Measurements from ENCODE around the gene KLHL2. TPM values are rescaled to one million over a fixed set of nuclear protein-coding genes. Genes with fewer than 3 reads are reported as not detected.
A peak's percentile ranks its signal among the peaks of the same experiment; 100 is the strongest.
"Not testable (repeated sequence)": the region's sequence is repeated elsewhere in the genome, so short reads cannot be mapped to it uniquely, and the experiment has no call there.

Gene KLHL2
- total and polyA plus RNA-seq, 4 experiments from 2014 or later, result 2.1 to 19.3 (median 13.3) TPM

DNA sequence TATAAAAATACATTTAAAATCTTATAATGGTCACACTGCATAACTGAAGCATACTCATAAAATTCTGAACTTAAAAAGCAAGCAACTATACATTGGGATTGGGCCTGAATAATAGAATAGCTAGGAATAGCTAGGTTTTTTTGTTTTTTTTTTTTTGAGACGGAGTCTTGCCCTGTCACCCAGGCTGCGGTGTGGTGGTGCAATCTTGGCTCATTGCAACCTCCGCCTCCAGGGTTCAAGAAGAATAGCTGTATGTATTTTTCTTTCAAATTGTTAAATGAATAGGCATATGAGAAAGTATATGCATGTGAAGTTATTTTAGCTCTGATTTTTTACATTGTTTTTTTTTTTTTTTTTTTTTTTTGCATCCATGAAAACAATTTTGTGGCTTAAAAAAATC, 56.1 kb downstream of the KLHL2 start:
- peak overlapping the region in 1 of 7 donors; percentile 30 for H3K27ac Mint-ChIP-seq
- POLR2A ChIA-PET (ENCODE audit: partially characterized antibody), result not testable (repeated sequence)

DNA sequence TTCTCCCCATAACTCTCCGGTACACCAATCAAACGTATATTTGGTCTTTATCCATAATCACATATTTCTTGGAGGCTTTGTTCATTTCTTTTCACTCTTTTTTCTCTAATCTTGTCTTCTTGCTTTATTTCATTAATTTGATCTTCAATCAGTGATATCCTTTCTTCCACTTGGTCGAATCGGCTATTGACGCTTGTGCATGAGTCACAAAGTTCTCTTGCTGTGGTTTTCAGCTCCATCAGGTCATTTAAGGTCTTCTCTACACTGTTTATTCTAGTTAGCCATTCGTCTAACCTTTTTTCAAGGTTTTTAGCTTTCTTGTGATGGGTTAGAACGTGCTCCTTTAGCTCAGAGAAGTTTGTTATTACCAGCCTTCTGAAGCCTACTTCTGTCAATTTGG, 62.6 kb downstream of the KLHL2 start:
- H3K27ac Mint-ChIP-seq; POLR2A ChIA-PET (ENCODE audit: partially characterized antibody); H3K36me3 ChIP-seq (ENCODE audit: insufficient read depth, low read length); H3K4me1 ChIP-seq (ENCODE audit: insufficient read depth, low read length); H3K27me3 Mint-ChIP-seq; H3K27ac ChIP-seq (ENCODE audit: low read depth, low read length); H3K27me3 ChIP-seq (ENCODE audit: insufficient read depth, low read length); H3K4me3 Mint-ChIP-seq; CTCF ChIA-PET (ENCODE audit: partially characterized antibody); intact Hi-C loops (cut with micrococcal nuclease); H3K9me3 Mint-ChIP-seq; DNase-seq; H3K4me3 ChIP-seq (ENCODE audit: low read length in 2 of 2); H3K9me3 ChIP-seq (ENCODE audit: control insufficient read depth in 1 of 2, low read length in 2 of 2): not testable (repeated sequence)
- Mint-ChIP-seq H3K4me1 (peaks cover 0 to 15% (median 4%) of the 10 kb centered on the region in 4 donors), H3K36me3 (peaks cover 40 to 57% of the 10 kb centered on the region in 2 donors)

More for the DNA sequence above, 56.1 kb downstream of the KLHL2 start:
- CTCF ChIA-PET (ENCODE audit: partially characterized antibody), result interaction anchor here (0.9 kb wide), 1 partner anchor 150 kb away, joined by 3 read pairs; no protein-coding TSS in a partner anchor
- H3K4me3 Mint-ChIP-seq; H3K9me3 Mint-ChIP-seq; intact Hi-C loops (cut with micrococcal nuclease); H3K27me3 ChIP-seq (ENCODE audit: insufficient read depth, low read length); H3K27ac ChIP-seq (ENCODE audit: low read depth, low read length); H3K27me3 Mint-ChIP-seq; H3K9me3 ChIP-seq (ENCODE audit: control insufficient read depth in 1 of 2, low read length in 2 of 2); DNase-seq; H3K4me3 ChIP-seq (ENCODE audit: low read length in 2 of 2); H3K36me3 ChIP-seq (ENCODE audit: insufficient read depth, low read length): not testable (repeated sequence)
- H3K36me3 Mint-ChIP-seq, result peaks cover 25 to 32% of the 10 kb centered on the region in 2 donors
- peaks cover 11 to 26% (median 13%) of the 10 kb centered on the region in 4 donors for H3K4me1 Mint-ChIP-seq
- peaks cover 17% of the 10 kb centered on the region for H3K4me1 ChIP-seq (ENCODE audit: insufficient read depth, low read length)

DNA sequence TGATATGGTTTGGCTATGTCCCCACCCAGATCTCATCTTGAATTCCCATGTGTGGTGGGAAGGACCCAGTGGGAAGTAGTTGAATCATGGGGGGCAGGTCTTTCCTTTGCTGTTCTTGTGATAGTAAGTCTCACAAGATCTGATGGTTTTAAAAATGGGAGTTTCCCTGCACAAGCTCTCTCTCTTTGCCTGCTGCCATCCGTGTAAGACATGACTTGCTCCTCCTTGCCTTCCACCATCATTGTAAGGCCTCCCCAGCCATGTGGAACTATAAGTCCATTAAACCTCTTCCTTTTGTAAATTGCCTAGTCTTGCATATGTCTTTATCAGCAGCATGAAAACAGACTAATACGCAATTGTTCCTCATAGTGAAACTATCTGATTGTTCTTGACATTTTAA, 66.1 kb downstream of the KLHL2 start:
- POLR2A ChIA-PET (ENCODE audit: partially characterized antibody); H3K9me3 Mint-ChIP-seq; H3K4me3 ChIP-seq (ENCODE audit: low read length in 2 of 2); H3K9me3 ChIP-seq (ENCODE audit: control insufficient read depth in 1 of 2, low read length in 2 of 2); DNase-seq; CTCF ChIA-PET (ENCODE audit: partially characterized antibody); H3K27me3 ChIP-seq (ENCODE audit: insufficient read depth, low read length); H3K27ac Mint-ChIP-seq; H3K27me3 Mint-ChIP-seq; H3K27ac ChIP-seq (ENCODE audit: low read depth, low read length); H3K4me1 ChIP-seq (ENCODE audit: insufficient read depth, low read length); intact Hi-C loops (cut with micrococcal nuclease); H3K36me3 ChIP-seq (ENCODE audit: insufficient read depth, low read length): not testable (repeated sequence)
- Mint-ChIP-seq H3K4me1 (peaks cover 0 to 11% (median 3%) of the 10 kb centered on the region in 4 donors), H3K4me3 (peak overlapping the region in 1 of 8 donors; percentile 1), H3K36me3 (peaks cover 35 to 47% of the 10 kb centered on the region in 2 donors)

DNA sequence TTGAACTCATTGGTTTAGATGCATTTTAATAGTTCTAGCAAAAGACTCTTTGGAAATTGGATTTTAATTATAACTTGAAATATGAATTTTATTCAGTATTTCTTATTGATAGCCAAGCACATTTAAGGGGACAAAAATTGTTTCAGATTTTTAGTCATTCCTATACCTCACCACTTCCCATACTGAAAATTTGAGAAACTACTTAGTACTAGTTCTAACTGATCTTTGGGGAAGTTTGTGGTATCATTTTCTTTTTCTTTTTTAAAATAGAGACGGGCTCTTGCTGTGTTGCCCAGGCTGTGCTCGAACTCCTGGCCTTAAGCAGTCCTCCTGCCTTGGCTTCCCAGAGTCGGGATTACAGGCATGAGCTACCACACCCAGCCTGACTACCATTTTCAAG, 68.0 kb downstream of the KLHL2 start:
- H3K27me3 Mint-ChIP-seq; H3K27me3 ChIP-seq (ENCODE audit: insufficient read depth, low read length); intact Hi-C loops (cut with micrococcal nuclease); H3K36me3 ChIP-seq (ENCODE audit: insufficient read depth, low read length); H3K4me3 ChIP-seq (ENCODE audit: low read length in 2 of 2); DNase-seq; H3K4me1 Mint-ChIP-seq; H3K4me3 Mint-ChIP-seq; H3K27ac ChIP-seq (ENCODE audit: low read depth, low read length); H3K4me1 ChIP-seq (ENCODE audit: insufficient read depth, low read length); H3K27ac Mint-ChIP-seq; POLR2A ChIA-PET (ENCODE audit: partially characterized antibody); H3K9me3 Mint-ChIP-seq; H3K9me3 ChIP-seq (ENCODE audit: control insufficient read depth in 1 of 2, low read length in 2 of 2); CTCF ChIA-PET (ENCODE audit: partially characterized antibody): not testable (repeated sequence)
- H3K36me3 Mint-ChIP-seq, result peaks cover 37 to 45% of the 10 kb centered on the region in 2 donors

DNA sequence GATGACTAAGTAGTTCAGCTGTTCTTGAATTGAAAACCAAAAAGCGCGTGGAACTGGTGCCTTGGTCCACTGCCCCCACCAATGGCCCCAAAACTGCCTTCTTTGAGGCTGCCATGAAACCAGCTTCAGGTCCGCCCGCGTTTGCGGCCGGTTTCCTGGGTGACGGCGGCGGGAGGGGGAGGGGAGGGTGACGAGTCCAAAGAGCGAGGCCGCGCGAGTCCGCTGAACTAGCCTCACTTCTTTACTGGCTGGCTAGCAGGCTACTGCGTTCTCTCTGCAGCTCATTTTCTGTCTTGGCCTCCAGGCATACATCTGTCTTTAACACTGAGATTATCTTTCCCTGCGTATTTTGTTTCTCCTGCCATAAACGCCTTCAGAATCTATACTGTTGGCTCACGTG, 72.2 kb downstream of the KLHL2 start:
- H3K9me3 ChIP-seq (ENCODE audit: control insufficient read depth in 1 of 2, low read length in 2 of 2); H3K4me3 Mint-ChIP-seq; POLR2A ChIA-PET (ENCODE audit: partially characterized antibody); H3K4me1 Mint-ChIP-seq; intact Hi-C loops (cut with micrococcal nuclease); H3K27ac Mint-ChIP-seq; H3K36me3 ChIP-seq (ENCODE audit: insufficient read depth, low read length); H3K27me3 ChIP-seq (ENCODE audit: insufficient read depth, low read length); H3K27me3 Mint-ChIP-seq; H3K9me3 Mint-ChIP-seq; H3K4me3 ChIP-seq (ENCODE audit: low read length in 2 of 2); CTCF ChIA-PET (ENCODE audit: partially characterized antibody); DNase-seq; H3K4me1 ChIP-seq (ENCODE audit: insufficient read depth, low read length); H3K27ac ChIP-seq (ENCODE audit: low read depth, low read length): not testable (repeated sequence)
- peaks cover 28 to 42% of the 10 kb centered on the region in 2 donors for H3K36me3 Mint-ChIP-seq

DNA sequence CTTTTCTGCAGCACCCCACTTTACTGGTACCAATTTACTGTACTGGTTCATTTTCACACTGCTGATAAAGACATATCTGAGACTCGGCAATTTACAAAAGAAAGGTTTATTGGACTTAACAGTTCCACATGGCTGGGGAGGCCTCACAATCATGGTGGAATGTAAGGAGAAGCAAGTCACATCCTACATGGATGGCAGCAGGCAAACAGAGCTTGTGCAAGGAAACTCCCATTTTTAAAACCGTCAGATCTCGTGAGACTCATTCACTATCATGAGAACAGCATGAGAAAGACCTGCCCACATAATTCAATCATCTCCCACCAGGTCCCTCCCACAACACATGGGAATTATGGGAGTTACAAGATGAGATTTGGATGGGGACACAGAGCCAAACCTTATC, 77.3 kb downstream of the KLHL2 start:
- H3K4me3 Mint-ChIP-seq; CTCF ChIA-PET (ENCODE audit: partially characterized antibody); intact Hi-C loops (cut with micrococcal nuclease); H3K27me3 ChIP-seq (ENCODE audit: insufficient read depth, low read length); H3K4me3 ChIP-seq (ENCODE audit: low read length in 2 of 2); H3K36me3 ChIP-seq (ENCODE audit: insufficient read depth, low read length); POLR2A ChIA-PET (ENCODE audit: partially characterized antibody); H3K9me3 ChIP-seq (ENCODE audit: control insufficient read depth in 1 of 2, low read length in 2 of 2); H3K27me3 Mint-ChIP-seq; DNase-seq; H3K4me1 ChIP-seq (ENCODE audit: insufficient read depth, low read length); H3K9me3 Mint-ChIP-seq; H3K27ac ChIP-seq (ENCODE audit: low read depth, low read length): not testable (repeated sequence)
- Mint-ChIP-seq H3K36me3 (peaks cover 18 to 33% of the 10 kb centered on the region in 2 donors), H3K4me1 (peaks cover 23 to 36% (median 29%) of the 10 kb centered on the region in 4 donors), H3K27ac (peak overlapping the region in 3 of 7 donors; percentile 10 to 31 (median 13))

DNA sequence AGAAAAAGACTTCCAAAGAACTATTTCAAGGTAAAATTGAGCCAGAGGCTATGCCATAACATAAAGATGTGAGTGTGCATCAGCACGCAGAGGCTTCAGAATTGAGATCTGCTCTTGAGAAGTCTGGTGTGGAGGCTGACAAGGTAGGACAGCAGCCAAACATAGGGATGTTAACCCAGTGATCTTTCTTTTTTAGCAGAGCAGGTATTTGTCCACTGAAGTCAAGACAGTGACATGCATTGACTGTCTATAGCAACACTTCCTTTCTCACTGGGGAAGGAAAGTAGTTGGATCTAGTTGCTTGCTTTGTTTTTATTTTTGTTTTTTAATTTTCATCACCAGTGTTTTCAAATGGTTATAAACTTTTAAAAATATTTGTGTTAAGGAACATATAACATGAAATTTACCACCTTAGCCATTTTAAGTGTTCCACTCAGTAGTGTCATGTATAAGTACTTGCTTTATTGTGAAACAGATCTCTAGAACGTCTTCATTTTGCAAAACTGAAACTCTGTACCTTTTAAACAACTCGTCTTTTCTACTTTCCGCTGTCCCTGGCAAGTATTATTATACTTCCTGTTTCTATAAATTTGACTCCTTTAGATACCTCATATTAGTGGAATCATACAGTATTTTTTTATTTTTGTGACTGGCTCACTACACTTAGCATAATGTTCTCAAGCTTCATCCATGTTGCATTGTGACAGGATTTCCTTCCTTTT, 79.4 kb downstream of the KLHL2 start:
- H3K27me3 Mint-ChIP-seq; DNase-seq; H3K4me3 ChIP-seq (ENCODE audit: low read length in 2 of 2); CTCF ChIA-PET (ENCODE audit: partially characterized antibody); POLR2A ChIA-PET (ENCODE audit: partially characterized antibody); H3K27ac ChIP-seq (ENCODE audit: low read depth, low read length); intact Hi-C loops (cut with micrococcal nuclease); H3K36me3 ChIP-seq (ENCODE audit: insufficient read depth, low read length); H3K9me3 ChIP-seq (ENCODE audit: control insufficient read depth in 1 of 2, low read length in 2 of 2); H3K4me1 ChIP-seq (ENCODE audit: insufficient read depth, low read length); H3K27me3 ChIP-seq (ENCODE audit: insufficient read depth, low read length); H3K9me3 Mint-ChIP-seq: not testable (repeated sequence)
- Mint-ChIP-seq H3K4me1 (peaks cover 25 to 36% (median 31%) of the 10 kb centered on the region in 4 donors), H3K27ac (peak overlapping the region; percentile 17 to 87 (median 73)), H3K36me3 (peaks cover 15 to 35% of the 10 kb centered on the region in 2 donors), H3K4me3 (peak overlapping the region; percentile 22 to 74 (median 62))

All from CD4-positive, alpha-beta memory T cell (primary cell).